Measurements from ENCODE around the gene PODXL.

The PODXL gene

GRCh38 chr7:131563918-131564317 is 7.5 kb upstream of the PODXL start:
- no peak for DNase-seq (ENCODE audit: low read depth)

GRCh38 chr7:131562941-131563340 is 6.5 kb upstream of the PODXL start:
- DNase-seq (ENCODE audit: low read depth), result no peak

DNA sequence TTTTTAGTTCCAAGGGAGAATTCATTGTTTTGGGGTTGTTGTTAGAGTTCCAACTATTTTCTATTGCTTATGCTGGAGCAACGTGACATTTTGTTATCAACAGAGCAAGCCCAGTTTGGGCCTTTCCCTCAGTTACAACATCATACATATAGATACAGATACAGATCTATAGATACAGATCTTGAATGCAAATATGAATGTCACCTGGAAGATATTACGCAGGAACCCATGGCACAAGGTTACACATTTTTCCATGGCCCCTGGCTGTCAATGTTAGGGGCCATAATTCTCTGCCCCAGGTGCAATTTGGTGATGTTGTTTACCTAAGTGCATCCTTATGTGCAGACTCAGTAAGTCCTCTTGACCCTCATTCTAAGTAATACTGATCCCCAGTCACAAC is 3.6 kb upstream of the PODXL start:
- no peak for DNase-seq (ENCODE audit: low read depth)

DNA sequence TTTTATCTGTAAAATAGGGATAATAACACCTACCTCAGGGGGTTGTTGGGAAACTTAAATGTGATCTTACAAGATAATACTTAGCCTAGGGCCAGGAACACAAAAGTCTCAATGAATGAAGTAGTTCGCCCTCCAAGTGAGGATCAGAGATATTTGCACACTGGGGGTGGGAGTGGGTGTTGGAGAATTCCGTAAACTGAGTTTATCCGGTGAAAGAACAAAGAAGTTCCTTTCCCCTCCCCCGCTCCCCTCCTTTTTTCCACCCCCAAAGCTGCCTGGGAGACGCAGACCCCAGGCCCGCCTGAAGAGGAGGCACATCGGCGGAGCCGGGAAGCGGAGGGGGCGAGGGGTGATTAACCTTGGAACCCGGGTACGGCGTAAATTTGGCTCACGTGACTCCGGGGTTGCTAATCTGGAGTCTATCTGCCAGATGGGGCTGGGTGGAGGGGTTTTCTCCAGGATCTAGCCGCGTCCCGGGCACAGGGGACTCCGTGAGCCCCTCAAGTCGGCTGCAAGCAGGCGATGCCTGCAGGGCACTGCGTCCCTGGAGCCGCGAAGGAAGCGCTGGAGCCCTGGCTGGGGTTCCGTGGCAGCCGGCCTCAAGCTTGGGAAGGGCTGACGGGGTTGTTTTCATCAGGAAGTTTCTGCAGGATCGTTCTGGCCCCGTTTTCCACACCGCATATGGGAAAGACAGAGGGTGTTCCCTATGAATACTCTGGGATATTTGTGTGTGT is 1.4 kb upstream of the PODXL start:
- DNase-seq (ENCODE audit: low read depth), result no peak

DNA sequence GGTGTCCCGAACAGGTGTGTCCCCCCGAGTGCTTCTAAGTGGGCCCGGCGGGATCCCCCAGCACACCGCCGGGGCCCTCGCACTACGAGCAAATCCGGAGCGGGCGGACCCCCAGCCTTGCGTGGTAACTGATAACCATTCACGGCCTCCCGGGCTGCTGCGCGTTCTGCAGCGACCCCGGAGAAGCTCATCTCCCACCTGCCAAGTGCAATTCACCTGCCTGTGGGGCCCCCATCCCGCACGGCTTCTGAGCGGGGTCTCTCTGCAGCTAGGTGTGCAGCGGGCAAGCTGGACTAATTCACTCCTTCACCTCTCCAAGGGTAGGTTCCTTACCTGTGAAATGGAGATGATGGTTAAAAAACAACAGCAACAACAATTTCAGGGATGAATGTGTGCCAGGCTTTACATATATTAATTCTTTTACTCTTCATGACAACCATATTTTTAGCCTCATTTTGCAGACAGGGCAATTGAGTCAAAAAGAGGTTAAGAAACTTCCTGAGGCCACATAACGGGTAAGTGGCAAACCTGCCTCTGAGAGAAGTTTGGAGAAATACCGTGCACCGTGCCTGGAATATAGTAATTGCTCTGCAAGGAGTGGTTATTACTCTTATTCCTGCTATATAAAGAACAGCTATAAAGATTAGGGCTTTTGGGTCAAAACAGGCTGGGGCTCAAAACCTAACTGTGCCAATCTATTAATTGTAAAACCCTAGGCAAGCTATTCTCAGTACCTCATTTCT is 652 bp upstream of the PODXL start:
- no peak for DNase-seq (ENCODE audit: low read depth)

DNA sequence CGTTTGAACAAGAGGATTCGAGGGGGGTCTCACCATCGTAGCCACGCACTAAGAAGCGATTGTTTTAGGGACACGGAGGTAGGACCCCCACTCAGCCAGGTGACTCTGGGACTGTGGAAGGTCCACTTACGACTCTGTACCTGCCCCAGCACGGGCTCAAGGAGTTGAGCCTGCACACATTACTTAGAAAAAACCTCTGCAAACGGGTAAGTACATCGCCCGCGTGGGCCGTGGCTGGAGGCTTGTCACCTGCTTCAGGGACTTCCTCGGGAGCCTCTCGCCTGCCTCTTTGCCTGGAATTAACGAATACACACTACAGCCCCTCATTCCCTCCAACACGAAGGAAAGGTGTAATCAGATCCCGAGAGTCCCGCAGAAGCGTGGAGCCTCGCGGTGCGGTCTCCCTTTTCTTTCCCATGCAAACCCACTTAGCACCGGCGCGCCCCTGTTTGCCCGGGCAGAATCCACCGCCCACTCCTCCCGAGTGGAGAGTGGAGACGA is 826 bp downstream of the PODXL start:
- DNase-seq (ENCODE audit: low read depth), result no peak

GRCh38 chr7:131554880-131555516 is 1.4 kb downstream of the PODXL start:
- no peak for DNase-seq (ENCODE audit: low read depth)

- no peak for DNase-seq (ENCODE audit: low read depth)
These were observed 2.5 kb downstream of the PODXL start for GRCh38 chr7:131553931-131554330.

- no peak for DNase-seq (ENCODE audit: low read depth)
These were observed 4.4 kb downstream of the PODXL start for GRCh38 chr7:131552053-131552452.

GRCh38 chr7:131550846-131551245 is 5.6 kb downstream of the PODXL start:
- DNase-seq (ENCODE audit: low read depth), result no peak

DNA sequence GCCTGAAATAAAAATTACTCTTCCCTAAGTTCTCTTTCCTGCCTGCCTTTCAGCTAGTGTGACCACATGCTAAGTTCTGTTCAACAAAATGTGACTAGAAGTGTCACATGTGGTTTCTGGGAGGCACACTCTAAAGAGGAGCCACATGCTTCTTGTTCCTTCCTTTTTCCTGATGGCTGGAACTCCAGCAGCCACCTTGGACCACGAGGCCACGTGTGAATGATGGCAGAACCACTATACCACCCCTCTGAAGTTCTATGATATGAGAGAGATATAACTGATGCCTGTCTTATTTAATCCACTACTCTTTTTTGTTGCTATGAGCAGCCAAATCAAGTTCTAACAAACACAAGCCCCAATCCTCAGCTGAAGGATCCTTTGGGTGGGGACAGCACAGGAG is 8.1 kb downstream of the PODXL start:
- DNase-seq (ENCODE audit: low read depth), result no peak

DNA sequence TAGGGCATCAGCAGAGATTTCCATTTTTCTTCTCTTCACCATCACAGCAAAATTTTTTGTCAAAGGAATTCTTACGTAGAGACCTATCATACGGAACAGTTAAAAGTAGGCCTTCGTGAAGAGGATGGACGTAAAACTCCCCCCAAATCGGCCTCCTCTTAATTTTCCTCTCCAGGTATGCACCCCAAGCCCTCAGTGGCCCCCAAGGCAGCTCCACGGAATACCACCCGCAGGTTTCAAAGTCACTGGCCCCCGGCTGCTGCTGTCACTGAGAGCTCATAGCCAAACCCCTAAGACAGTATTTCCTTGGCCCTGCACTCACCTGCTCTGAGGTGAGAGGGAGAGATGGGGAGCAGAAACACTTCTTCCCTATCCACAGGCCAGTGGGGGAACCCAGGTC is 8.8 kb downstream of the PODXL start:
- no peak for DNase-seq (ENCODE audit: low read depth)

DNA sequence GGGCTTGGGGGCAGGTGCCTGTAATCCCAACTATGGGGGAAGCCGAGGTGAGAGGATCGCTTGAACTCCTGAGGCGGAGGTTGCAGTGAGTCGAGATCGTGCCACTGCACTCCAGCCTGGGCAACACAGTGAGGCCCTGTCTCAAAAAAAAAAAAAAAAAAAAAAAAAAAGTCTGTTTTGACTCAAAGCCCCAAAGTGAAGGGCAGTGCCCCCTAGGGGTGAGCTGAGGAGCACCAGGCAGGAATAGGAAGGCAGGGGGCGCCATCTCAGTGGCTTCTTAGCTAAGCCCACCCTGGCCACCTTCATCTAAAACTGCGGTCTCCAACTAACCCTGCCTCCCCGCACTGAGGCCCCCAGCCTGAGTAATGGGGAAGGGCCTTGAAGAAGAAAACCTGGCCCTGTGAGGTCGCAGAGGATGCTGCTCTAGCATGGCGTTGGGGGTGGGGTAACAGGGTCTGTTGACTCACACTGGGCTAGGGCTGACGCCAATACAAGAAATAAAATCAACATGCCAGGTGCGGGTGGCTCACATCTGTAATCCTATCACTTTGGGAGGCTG is 9.8 kb downstream of the PODXL start:
- no peak for DNase-seq (ENCODE audit: low read depth)

GRCh38 chr7:131546126-131546525 is 10.3 kb downstream of the PODXL start:
- DNase-seq (ENCODE audit: low read depth), result no peak

GRCh38 chr7:131544449-131545301 is 11.8 kb downstream of the PODXL start:
- DNase-seq (ENCODE audit: low read depth), result no peak

GRCh38 chr7:131544021-131544420 is 12.4 kb downstream of the PODXL start:
- no peak for DNase-seq (ENCODE audit: low read depth)

- no peak for DNase-seq (ENCODE audit: low read depth)
These were observed 13.1 kb downstream of the PODXL start for GRCh38 chr7:131543298-131543697.

DNA sequence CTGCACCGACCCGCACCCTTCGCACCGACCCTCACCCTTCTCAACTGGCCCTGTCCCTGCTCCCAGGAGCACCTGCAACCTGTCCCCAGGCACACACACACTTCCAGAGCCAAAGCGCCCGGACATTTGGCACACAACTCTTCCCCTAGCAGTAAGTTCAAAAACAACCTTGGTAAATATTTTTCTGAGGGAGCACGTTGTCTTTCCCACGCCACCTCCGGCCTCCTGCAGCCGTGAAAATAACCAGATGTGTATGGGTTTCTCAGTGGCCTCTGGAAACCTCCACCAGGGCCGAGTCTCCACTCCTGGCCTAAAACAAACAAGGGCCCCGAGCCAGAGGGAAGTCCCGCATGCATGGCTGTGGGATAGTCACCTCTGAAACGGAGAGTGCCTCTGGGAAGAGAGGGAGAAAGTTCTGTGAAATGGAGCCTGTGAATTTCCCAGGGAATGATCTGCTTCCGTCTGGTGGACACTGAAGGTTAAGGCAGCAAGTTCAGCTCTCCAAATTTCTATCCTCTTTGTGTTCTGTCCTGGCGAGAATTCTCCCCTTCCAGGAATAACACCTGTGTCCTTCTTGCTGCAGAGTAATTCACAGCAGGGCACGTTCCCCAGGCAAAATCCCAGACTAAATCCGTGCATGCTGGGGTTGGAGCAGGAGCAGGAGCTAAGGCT is 15.8 kb downstream of the PODXL start:
- no peak for DNase-seq (ENCODE audit: low read depth)

- no peak for DNase-seq (ENCODE audit: low read depth)
These were observed 17.6 kb downstream of the PODXL start for GRCh38 chr7:131538813-131539179.

DNA sequence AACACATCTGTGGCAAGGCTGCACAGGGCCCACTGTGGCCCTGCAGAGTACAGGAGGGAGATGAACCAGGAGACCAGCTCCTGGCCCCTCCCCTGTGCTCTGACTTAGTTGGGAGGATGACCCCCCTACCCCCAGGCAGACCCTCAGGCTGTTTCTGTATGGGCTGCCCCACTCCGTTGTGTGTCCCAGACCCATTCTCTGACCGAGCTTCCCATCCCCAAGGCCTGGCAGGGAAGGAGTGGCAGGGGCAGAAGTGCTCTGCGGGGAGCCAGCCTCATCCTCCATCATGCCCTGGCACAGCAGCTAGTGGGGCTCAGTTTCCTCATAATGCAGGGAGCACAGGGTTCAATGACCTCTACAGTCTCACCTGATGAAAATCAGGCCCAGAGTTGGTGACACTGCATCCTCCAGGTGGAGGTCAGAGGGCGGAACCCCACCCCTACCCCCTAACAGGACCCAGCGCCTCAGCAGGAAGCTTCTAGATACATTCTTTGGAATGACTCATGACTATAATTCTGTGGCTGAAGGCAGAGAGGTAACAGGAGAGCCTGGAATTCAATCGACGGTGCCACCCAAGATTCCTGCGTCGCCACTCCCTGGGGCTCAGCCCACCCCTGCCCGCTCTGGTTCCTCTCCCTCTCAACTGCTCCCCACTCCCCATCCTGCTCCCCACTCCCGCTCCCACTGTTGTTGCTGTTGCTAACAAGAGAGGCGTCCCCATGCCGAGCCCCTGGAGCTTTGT is 18.2 kb downstream of the PODXL start:
- DNase-seq (ENCODE audit: low read depth), result no peak

- DNase-seq (ENCODE audit: low read depth), result no peak
These were observed 18.9 kb downstream of the PODXL start for GRCh38 chr7:131537571-131537978.
